GM12892 (cell line): ENCODE results near the gene RAB9B.
"Not testable (repeated sequence)": the region's sequence is repeated elsewhere in the genome, so short reads cannot be mapped to it uniquely, and the experiment has no call there.

ENCODE experiments used
- POLR2A ChIP-seq: IDR thresholded peaks from 2 replicates; pipeline ENCODE4 v1.6.1; 2011; ENCODE audit warnings: low read depth, low read length, control low read depth
- POLR2AphosphoS5 ChIP-seq: IDR thresholded peaks from 2 replicates; pipeline ENCODE4 v1.6.1; 2011; ENCODE audit warnings: low read depth, low read length, control low read depth

DNA sequence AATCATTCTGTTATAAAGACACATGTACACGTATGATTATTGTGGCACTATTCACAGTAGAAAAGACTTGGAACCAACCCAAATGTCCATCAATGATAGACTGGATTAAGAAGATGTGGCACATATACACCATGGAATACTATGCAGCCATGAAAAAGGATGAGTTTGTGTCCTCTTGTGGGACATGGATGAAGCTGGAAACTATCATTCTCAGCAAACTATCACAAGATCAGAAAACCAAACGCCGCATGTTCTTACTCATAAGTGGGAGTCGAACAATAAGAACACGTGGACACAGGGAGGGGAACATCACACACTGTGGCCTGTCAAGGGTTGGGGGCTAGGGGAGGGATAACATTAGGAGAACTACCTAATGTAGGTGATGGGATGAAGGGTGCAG, 15.0 kb downstream of the RAB9B start:
- TF ChIP-seq POLR2A, POLR2AphosphoS5: not testable (repeated sequence)
